Measurements from ENCODE around the gene SEL1L3. TPM values are rescaled to one million over a fixed set of nuclear protein-coding genes. Genes with fewer than 3 reads are reported as not detected.

The SEL1L3 gene
- total RNA-seq, 1 donor from 2014 or later, result 91.8 TPM

DNA sequence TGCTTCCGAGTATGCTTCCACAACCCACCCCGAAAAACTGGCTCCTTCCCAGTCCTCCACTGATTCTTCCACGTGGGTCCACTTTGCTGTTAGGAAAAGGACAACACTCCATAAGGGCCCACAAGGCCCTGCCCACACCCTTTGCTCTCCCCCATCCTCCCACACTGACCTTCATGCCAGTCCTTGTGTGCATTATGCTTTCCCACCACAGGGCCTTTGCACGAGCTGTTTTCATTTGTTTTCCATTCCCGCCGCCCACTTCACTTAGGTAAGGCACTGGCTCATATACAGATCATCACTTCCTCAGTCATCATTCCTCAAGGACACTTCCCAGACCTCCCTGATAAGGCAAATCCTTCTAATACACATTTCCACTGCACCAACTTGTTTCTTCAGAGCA, 16.8 kb upstream of the SEL1L3 start:
- H3K27ac Mint-ChIP-seq (ENCODE audit: unreplicated experiment), result no peak overlapping the region
- H3K27me3 Mint-ChIP-seq (ENCODE audit: unreplicated experiment), result peaks cover 1% of the 10 kb centered on the region
- peaks cover 6% of the 10 kb centered on the region for H3K4me1 Mint-ChIP-seq (ENCODE audit: unreplicated experiment)
- TF ChIP-seq, protein P1, sequence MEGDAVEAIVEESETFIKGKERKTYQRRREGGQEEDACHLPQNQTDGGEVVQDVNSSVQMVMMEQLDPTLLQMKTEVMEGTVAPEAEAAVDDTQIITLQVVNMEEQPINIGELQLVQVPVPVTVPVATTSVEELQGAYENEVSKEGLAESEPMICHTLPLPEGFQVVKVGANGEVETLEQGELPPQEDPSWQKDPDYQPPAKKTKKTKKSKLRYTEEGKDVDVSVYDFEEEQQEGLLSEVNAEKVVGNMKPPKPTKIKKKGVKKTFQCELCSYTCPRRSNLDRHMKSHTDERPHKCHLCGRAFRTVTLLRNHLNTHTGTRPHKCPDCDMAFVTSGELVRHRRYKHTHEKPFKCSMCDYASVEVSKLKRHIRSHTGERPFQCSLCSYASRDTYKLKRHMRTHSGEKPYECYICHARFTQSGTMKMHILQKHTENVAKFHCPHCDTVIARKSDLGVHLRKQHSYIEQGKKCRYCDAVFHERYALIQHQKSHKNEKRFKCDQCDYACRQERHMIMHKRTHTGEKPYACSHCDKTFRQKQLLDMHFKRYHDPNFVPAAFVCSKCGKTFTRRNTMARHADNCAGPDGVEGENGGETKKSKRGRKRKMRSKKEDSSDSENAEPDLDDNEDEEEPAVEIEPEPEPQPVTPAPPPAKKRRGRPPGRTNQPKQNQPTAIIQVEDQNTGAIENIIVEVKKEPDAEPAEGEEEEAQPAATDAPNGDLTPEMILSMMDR (IDR thresholded peaks at IDR 0.05; ENCODE audit: unreplicated experiment), result no peak
- no peak overlapping the region for H3K4me3 Mint-ChIP-seq (ENCODE audit: unreplicated experiment)
- H3K36me3 Mint-ChIP-seq (ENCODE audit: low read depth, unreplicated experiment), result no peaks in the 10 kb centered on the region
- no peak for DNase-seq (ENCODE audit: low spot score)
- H3K9me3 Mint-ChIP-seq (ENCODE audit: unreplicated experiment), result peaks cover 4% of the 10 kb centered on the region

DNA sequence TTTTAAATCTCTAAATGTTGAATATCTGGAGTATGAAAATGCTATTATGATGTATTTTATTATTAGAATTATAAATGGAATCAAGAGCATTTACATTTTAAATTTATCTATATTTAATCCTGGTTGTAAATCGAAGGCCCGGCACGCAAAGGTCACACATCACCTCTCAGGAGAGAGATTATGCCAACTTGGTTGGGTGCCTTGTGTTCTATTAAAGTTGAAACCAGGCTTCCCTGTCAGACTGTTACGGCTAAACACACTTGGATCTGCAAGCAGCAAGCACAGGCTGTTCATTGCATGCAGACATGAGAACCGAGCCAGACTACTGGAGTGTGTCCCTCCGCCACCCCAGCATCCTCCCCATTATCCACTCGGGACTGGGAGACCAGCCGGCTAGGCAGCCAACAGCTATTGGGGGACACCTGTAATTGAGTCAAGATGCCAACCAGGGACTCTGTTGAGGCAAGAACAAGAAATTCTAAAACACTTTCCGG, 16.4 kb upstream of the SEL1L3 start:
- TF ChIP-seq, protein P1 (IDR thresholded peaks at IDR 0.05; ENCODE audit: unreplicated experiment), result no peak
- Mint-ChIP-seq H3K27ac (ENCODE audit: unreplicated experiment) (no peak overlapping the region), H3K27me3 (ENCODE audit: unreplicated experiment) (peaks cover 1% of the 10 kb centered on the region), H3K9me3 (ENCODE audit: unreplicated experiment) (peaks cover 3% of the 10 kb centered on the region), H3K4me1 (ENCODE audit: unreplicated experiment) (peaks cover 2% of the 10 kb centered on the region), H3K4me3 (ENCODE audit: unreplicated experiment) (no peak overlapping the region), H3K36me3 (ENCODE audit: low read depth, unreplicated experiment) (no peaks in the 10 kb centered on the region)
- DNase-seq (ENCODE audit: low spot score), result no peak

DNA sequence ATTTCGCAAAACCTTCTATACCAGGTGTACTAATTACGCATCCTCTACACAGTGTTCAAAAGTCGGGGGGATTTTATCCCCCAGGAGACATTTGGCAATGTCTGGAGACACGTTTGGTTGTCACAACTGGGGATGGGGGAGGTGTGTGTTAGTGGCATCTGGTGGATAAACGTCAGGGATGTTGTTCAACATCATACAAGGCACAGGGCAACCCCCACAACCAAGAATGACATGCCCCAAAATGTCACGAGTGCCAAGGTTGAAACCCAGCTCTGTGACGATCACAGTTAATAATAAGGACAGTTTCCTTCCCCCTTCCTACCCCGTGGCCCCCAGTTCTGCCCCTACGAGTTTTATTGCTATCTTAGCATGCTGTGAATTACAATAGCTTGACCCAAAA, 15.9 kb upstream of the SEL1L3 start:
- no peaks in the 10 kb centered on the region for H3K36me3 Mint-ChIP-seq (ENCODE audit: low read depth, unreplicated experiment)
- no peaks in the 10 kb centered on the region for H3K9me3 Mint-ChIP-seq (ENCODE audit: unreplicated experiment)
- H3K27ac Mint-ChIP-seq (ENCODE audit: unreplicated experiment), result no peak overlapping the region
- TF ChIP-seq, protein P1 (IDR thresholded peaks at IDR 0.05; ENCODE audit: unreplicated experiment), result no peak
- DNase-seq (ENCODE audit: low spot score), result no peak
- peaks cover 1% of the 10 kb centered on the region for H3K27me3 Mint-ChIP-seq (ENCODE audit: unreplicated experiment)
- peaks cover 2% of the 10 kb centered on the region for H3K4me1 Mint-ChIP-seq (ENCODE audit: unreplicated experiment)
- H3K4me3 Mint-ChIP-seq (ENCODE audit: unreplicated experiment), result no peak overlapping the region

- Mint-ChIP-seq H3K4me1 (ENCODE audit: unreplicated experiment) (peaks cover 15% of the 10 kb centered on the region), H3K36me3 (ENCODE audit: low read depth, unreplicated experiment) (peaks cover 6% of the 10 kb centered on the region), H3K27ac (ENCODE audit: unreplicated experiment) (no peak overlapping the region), H3K9me3 (ENCODE audit: unreplicated experiment) (no peaks in the 10 kb centered on the region), H3K27me3 (ENCODE audit: unreplicated experiment) (no peaks in the 10 kb centered on the region), H3K4me3 (ENCODE audit: unreplicated experiment) (no peak overlapping the region)
- TF ChIP-seq, protein P1 (IDR thresholded peaks at IDR 0.05; ENCODE audit: unreplicated experiment), result no peak
- no peak for DNase-seq (ENCODE audit: low spot score)
Measured at GRCh38 chr4:25875281-25875745, 12.5 kb upstream of the SEL1L3 start.

DNA sequence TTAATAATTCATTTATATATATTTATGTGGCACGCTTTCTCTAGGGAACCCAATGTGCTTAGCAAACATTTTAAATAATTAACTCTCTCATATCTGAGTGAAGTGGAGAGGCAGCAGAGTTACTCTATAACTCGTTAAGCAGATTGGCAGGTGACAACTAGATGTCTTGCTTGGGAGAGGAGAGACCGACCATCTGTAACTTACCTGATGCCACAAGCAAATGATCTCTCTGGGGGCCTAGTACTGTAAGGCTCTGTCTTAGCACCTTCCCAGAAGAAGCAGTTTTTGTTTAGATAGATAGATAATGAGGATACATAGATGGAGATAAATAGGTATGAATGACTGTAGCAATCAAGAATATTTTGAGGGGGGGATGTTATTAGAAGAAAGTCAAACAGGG, 11.9 kb upstream of the SEL1L3 start:
- TF ChIP-seq, protein P1 (IDR thresholded peaks at IDR 0.05; ENCODE audit: unreplicated experiment), result no peak
- Mint-ChIP-seq H3K9me3 (ENCODE audit: unreplicated experiment) (no peaks in the 10 kb centered on the region), H3K4me1 (ENCODE audit: unreplicated experiment) (peaks cover 15% of the 10 kb centered on the region), H3K4me3 (ENCODE audit: unreplicated experiment) (no peak overlapping the region), H3K27me3 (ENCODE audit: unreplicated experiment) (no peaks in the 10 kb centered on the region), H3K36me3 (ENCODE audit: low read depth, unreplicated experiment) (peaks cover 6% of the 10 kb centered on the region), H3K27ac (ENCODE audit: unreplicated experiment) (no peak overlapping the region)
- no peak for DNase-seq (ENCODE audit: low spot score)

All from endothelial cell (in vitro differentiated cells).